ENCODE data around the gene AGBL4.

The AGBL4 gene

DNA sequence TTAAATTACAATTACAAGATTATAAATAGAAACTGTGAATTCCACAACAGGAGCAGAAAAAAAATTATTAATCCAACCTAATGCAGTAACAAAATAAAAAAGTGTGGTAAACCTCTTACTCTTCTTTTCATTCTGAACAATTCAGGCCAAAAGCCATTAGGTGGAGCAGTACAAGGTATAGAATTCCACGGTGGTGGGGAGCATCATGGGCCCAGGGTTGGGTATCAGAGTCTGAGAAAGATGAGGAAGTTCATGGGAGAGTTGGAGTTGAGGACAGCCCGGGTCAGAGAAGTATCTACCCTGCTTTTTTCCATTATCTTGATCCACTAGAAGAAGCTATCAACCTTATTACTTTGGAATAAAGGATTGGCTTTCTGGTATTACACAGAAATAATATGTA, 586.9 kb downstream of the AGBL4 start:
- TF ChIP-seq, protein P1, sequence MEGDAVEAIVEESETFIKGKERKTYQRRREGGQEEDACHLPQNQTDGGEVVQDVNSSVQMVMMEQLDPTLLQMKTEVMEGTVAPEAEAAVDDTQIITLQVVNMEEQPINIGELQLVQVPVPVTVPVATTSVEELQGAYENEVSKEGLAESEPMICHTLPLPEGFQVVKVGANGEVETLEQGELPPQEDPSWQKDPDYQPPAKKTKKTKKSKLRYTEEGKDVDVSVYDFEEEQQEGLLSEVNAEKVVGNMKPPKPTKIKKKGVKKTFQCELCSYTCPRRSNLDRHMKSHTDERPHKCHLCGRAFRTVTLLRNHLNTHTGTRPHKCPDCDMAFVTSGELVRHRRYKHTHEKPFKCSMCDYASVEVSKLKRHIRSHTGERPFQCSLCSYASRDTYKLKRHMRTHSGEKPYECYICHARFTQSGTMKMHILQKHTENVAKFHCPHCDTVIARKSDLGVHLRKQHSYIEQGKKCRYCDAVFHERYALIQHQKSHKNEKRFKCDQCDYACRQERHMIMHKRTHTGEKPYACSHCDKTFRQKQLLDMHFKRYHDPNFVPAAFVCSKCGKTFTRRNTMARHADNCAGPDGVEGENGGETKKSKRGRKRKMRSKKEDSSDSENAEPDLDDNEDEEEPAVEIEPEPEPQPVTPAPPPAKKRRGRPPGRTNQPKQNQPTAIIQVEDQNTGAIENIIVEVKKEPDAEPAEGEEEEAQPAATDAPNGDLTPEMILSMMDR (IDR thresholded peaks at IDR 0.05; ENCODE audit: extremely low read depth, missing control alignments) = no peak
- no peak for DNase-seq (ENCODE audit: low spot score)

DNA sequence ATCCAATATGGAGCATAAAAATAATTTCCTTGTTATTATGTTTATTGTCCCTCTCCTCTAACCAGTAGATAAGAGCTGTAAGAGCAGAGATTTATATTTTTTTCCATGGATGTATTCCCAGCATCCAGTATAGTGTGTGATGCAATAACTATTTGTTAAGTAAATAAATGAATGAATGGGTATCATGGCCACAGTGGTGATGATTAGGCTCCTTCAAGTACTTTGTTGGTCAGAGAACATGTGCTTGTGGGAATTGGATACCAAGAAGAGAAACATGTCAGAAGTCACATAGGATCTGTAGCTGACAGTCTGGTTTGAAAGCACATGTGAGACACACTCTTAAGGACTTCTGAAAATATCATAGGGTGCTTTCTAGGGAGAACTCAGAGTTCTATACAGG, 588.5 kb downstream of the AGBL4 start:
- TF ChIP-seq, protein P1 (IDR thresholded peaks at IDR 0.05; ENCODE audit: extremely low read depth, missing control alignments) = no peak
- DNase-seq (ENCODE audit: low spot score) = no peak

DNA sequence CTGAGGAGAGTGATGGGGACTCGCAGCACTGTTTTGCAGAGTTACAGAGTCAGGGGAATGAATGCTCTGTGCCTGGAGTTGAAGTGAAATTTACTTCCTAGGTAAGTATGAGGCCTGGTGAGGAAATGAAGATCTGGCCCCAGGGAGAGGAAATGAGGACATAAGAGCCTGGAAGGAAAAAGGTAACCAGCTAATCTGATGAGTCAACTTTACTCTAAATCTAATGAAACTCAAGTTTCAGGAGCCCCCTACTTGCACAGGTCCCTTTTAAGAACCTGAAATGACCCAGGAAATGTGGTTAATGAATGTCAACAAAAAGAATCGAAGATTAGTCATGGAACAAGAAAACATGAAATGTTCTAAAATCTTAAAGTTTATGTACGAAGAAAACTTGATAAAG, 599.0 kb downstream of the AGBL4 start:
- no peak for DNase-seq (ENCODE audit: low spot score)
- TF ChIP-seq, protein P1 (IDR thresholded peaks at IDR 0.05; ENCODE audit: extremely low read depth, missing control alignments) = no peak

- DNase-seq (ENCODE audit: low spot score) = no peak
- TF ChIP-seq, protein P1 (IDR thresholded peaks at IDR 0.05; ENCODE audit: extremely low read depth, missing control alignments) = no peak
These were observed 607.0 kb downstream of the AGBL4 start for GRCh38 chr1:49416758-49417157.

DNA sequence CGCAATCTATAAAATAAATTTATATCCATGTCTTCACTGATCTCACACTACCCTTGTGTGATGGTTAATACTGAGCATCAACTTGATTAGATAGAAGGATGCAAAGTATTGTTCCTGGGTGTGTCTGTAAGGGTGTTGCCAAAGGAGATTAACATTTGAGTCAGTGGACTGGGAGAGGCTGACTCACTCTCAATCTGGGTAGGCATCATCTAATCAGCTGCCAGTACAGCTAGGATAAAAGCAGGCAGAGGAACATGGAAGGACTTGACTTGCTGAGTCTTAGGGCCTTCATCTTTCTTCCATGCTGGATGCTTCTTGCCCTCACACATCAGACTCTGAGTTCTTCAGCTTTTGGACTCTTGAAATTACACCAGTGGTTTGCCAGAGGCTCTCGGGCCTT, 615.4 kb downstream of the AGBL4 start:
- DNase-seq (ENCODE audit: low spot score) = no peak
- TF ChIP-seq, protein P1 (IDR thresholded peaks at IDR 0.05; ENCODE audit: extremely low read depth, missing control alignments) = no peak

DNA sequence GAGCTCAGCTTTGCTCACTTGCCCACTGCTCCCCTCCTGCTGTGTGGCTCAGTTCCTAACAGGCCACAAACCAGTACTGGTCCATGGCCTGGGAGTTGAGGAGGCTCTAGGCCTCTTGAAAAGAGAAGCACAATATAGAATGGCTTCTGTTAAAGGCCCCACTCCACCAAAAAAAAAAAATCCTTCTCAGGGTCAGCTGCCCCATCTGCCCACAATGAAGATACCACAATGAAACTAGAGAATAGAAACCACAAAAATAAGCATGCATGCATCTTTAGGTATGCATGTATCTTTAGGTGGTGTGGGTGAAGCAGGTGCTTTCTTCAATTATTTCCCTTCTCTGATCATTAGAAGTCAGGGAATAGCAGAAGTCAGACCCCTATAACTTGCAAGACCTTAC, 626.7 kb downstream of the AGBL4 start:
- DNase-seq (ENCODE audit: low spot score) = no peak
- TF ChIP-seq, protein P1 (IDR thresholded peaks at IDR 0.05; ENCODE audit: extremely low read depth, missing control alignments) = no peak

GRCh38 chr1:49394200-49394599, 629.6 kb downstream of the AGBL4 start:
- TF ChIP-seq, protein P1 (IDR thresholded peaks at IDR 0.05; ENCODE audit: extremely low read depth, missing control alignments) = no peak
- DNase-seq (ENCODE audit: low spot score) = no peak

Data from GM20000 (cell line).